Neural progenitor cell (in vitro differentiated cells): ENCODE results near the gene ANKRD12. TPM values are rescaled to one million over a fixed set of nuclear protein-coding genes. Genes with fewer than 3 reads are reported as not detected.

Experiments
- DNase-seq: peaks from one replicate; pipeline ENCODE4 v3.0.0-alpha.2; 2016; ENCODE audit warnings: low spot score
- H2AFZ ChIP-seq: fragments of 200-600 bp; sonication (generic); replicated peaks from 2 replicates; pipeline ENCODE4 v1.6.1; 2016; ENCODE audit warnings: antibody characterized with exemption
- H3F3A ChIP-seq: fragments of 200-600 bp; sonication (generic); 2 replicates; pipeline ENCODE4 v1.6.1; 2016; ENCODE audit warnings: antibody characterized with exemption, low read depth
- H3K27ac ChIP-seq: fragments of 200-600 bp; sonication (generic); 2 replicates; pipeline ENCODE4 v1.5.1; 2016; ENCODE audit warnings: mild to moderate bottlenecking
- H3K27me3 ChIP-seq: fragments of 200-600 bp; sonication (generic); 2 replicates; pipeline ENCODE4 v1.6.1; 2016; ENCODE audit warnings: mild to moderate bottlenecking, moderate library complexity
- H3K36me3 ChIP-seq: fragments of 200-600 bp; sonication (generic); 2 replicates; pipeline ENCODE4 v1.5.1; 2016
- H3K4me1 ChIP-seq: fragments of 200-600 bp; sonication (generic); 2 replicates; pipeline ENCODE4 v1.6.1; 2016; ENCODE audit warnings: mixed run types
- H3K4me2 ChIP-seq: fragments of 200-600 bp; sonication (generic); 2 replicates; pipeline ENCODE4 v1.6.1; 2016
- H3K4me3 ChIP-seq: fragments of 200-600 bp; sonication (generic); 2 replicates; pipeline ENCODE4 v1.5.1; 2016
- H3K79me2 ChIP-seq: fragments of 200-600 bp; sonication (generic); 2 replicates; pipeline ENCODE4 v1.6.1; 2016; ENCODE audit warnings: low read depth
- H3K9ac ChIP-seq: fragments of 200-600 bp; sonication (generic); 2 replicates; pipeline ENCODE4 v1.6.1; 2016
- H3K9me3 ChIP-seq: fragments of 200-600 bp; sonication (generic); 2 replicates; pipeline ENCODE4 v1.5.1; 2016; ENCODE audit warnings: low read depth
- H4K20me1 ChIP-seq: fragments of 200-600 bp; sonication (generic); 2 replicates; pipeline ENCODE4 v1.6.1; 2016; ENCODE audit warnings: low read depth
- H3K27ac Mint-ChIP-seq: 3 replicates; pipeline ENCODE4 v1.8.0; 2021; ENCODE audit warnings: mixed read lengths
- H3K27me3 Mint-ChIP-seq: 2 replicates; pipeline ENCODE4 v1.8.0; 2022; ENCODE audit warnings: low read depth, mild to moderate bottlenecking, inconsistent platforms, moderate library complexity, mixed read lengths; ENCODE audit not compliant: insufficient read depth
- H3K36me3 Mint-ChIP-seq: 3 replicates; pipeline ENCODE4 v1.8.0; 2021; ENCODE audit warnings: mixed read lengths
- H3K4me1 Mint-ChIP-seq: 3 replicates; pipeline ENCODE4 v1.8.0; 2021; ENCODE audit warnings: mixed read lengths
- H3K4me3 Mint-ChIP-seq: 3 replicates; pipeline ENCODE4 v1.8.0; 2021; ENCODE audit warnings: mild to moderate bottlenecking, moderate library complexity, mixed read lengths
- H3K9me3 Mint-ChIP-seq: 3 replicates; pipeline ENCODE4 v1.8.0; 2020; ENCODE audit warnings: mixed read lengths
- EZH2 ChIP-seq: fragments of 200-600 bp; sonication (generic); IDR thresholded peaks from 2 replicates; pipeline ENCODE4 v1.6.1; 2017; ENCODE audit warnings: antibody characterized with exemption, mild to moderate bottlenecking, moderate library complexity
- EZH2phosphoT487 ChIP-seq: fragments of 200-600 bp; sonication (generic); IDR thresholded peaks from 2 replicates; pipeline ENCODE4 v1.6.1; 2017; ENCODE audit warnings: antibody characterized with exemption
- total RNA-seq: library from RNA; depleted of rRNA; stranded (reverse); fragments of >200 nt; gene quantifications from 2 replicates; pipeline ENCODE4 v1.2.3, GENCODE V29; 2015; ENCODE audit warnings: low replicate concordance
- TF ChIP-seq, protein P1 (sequence below): fragments of 200-600 bp; sonication (generic); IDR thresholded peaks from 2 replicates; pipeline ENCODE4 v1.5.1; 2017; ENCODE audit warnings: antibody characterized with exemption, mild to moderate bottlenecking

Gene ANKRD12
- total RNA-seq, 1 donor from 2014 or later = 38.2 TPM

DNA sequence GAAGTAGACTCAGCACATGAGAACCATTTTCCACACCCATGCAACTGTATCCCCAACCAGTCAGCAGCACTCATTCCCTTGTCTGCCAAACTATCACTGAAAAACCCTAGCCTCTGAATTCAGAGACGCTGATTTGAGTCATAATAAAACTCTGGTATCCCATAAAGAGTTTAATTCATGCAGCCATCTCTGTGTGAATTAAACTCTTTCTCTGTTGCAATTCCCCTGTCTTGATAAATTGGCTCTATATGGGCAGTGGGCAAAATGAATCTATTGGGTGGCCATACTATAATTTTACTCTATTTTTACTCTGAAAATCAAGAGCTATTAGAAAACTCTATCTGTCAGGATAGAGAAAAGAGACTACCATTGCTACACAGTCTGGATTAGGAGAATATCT is 157.4 kb downstream of the ANKRD12 start:
- no peak overlapping the region for H3K4me3 Mint-ChIP-seq
- Histone ChIP-seq H3K4me3 (no peak overlapping the region), H3K79me2 (no peaks in the 10 kb centered on the region), H2AFZ (no peak overlapping the region), H3K36me3 (peaks cover 4% of the 10 kb centered on the region), H3K9me3 (peaks cover 4% of the 10 kb centered on the region), H3F3A (no peaks in the 10 kb centered on the region), H3K9ac (no peak overlapping the region), H4K20me1 (no peaks in the 10 kb centered on the region), H3K4me1 (no peaks in the 10 kb centered on the region), H3K27me3 (no peaks in the 10 kb centered on the region), H3K27ac (no peak overlapping the region), H3K4me2 (no peak overlapping the region)
- H3K36me3 Mint-ChIP-seq = peaks cover 2% of the 10 kb centered on the region
- TF ChIP-seq EZH2phosphoT487 (no peak), EZH2 (no peak)
- TF ChIP-seq, protein P1, sequence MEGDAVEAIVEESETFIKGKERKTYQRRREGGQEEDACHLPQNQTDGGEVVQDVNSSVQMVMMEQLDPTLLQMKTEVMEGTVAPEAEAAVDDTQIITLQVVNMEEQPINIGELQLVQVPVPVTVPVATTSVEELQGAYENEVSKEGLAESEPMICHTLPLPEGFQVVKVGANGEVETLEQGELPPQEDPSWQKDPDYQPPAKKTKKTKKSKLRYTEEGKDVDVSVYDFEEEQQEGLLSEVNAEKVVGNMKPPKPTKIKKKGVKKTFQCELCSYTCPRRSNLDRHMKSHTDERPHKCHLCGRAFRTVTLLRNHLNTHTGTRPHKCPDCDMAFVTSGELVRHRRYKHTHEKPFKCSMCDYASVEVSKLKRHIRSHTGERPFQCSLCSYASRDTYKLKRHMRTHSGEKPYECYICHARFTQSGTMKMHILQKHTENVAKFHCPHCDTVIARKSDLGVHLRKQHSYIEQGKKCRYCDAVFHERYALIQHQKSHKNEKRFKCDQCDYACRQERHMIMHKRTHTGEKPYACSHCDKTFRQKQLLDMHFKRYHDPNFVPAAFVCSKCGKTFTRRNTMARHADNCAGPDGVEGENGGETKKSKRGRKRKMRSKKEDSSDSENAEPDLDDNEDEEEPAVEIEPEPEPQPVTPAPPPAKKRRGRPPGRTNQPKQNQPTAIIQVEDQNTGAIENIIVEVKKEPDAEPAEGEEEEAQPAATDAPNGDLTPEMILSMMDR = no peak
- no peak overlapping the region for H3K27ac Mint-ChIP-seq
- peaks cover 18% of the 10 kb centered on the region for H3K9me3 Mint-ChIP-seq
- no peak for DNase-seq
- peaks cover 2% of the 10 kb centered on the region for H3K27me3 Mint-ChIP-seq
- H3K4me1 Mint-ChIP-seq = no peaks in the 10 kb centered on the region

DNA sequence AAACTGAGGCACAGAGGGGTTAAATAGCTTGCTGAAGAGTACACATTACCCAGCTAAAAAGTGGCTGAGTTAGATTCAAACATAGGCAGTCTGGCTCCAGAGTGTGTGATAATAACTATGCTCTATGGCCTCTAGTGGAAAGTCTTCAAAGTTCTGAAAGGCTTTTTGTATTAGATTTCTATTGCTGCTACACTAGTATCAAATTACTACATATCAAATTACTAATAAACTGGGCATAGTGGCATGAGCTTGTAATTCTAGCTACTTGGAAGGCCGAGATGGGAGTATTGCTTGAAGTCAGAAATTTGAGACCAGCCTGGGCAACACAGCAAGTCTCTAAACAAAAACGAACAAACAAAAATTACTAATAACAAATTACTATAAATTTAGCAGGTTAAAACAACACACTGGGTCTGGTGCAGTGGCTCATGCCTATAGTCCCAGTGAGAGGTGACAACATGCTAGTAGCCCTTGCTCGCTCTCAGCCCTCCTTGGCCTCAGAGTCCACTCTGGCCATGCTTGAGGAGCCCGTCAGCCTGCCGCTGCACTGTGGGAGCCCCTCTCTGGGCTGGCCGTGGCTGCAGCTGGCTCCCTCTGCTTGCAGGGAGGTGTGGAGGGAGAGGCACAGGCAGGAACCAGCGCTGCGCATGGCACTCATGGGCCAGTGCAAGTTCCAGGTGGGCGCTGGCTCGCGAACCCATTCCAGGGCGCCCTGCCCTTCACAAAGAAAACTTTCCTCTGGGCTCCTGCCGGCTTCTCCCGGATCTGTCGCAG is 159.8 kb downstream of the ANKRD12 start:
- Histone ChIP-seq H3K4me2 (no peak overlapping the region), H4K20me1 (no peaks in the 10 kb centered on the region), H3K9ac (no peak overlapping the region), H3K27me3 (no peaks in the 10 kb centered on the region), H3F3A (no peaks in the 10 kb centered on the region), H3K4me3 (no peak overlapping the region), H3K4me1 (no peaks in the 10 kb centered on the region), H3K27ac (no peak overlapping the region), H3K9me3 (peaks cover 4% of the 10 kb centered on the region), H3K36me3 (peaks cover 4% of the 10 kb centered on the region), H3K79me2 (no peaks in the 10 kb centered on the region), H2AFZ (no peak overlapping the region)
- TF ChIP-seq, protein P1 = no peak
- TF ChIP-seq EZH2 = no peak
- no peak for TF ChIP-seq EZH2phosphoT487
- Mint-ChIP-seq H3K27ac (no peak overlapping the region), H3K4me1 (no peaks in the 10 kb centered on the region), H3K27me3 (peaks cover 2% of the 10 kb centered on the region), H3K9me3 (peaks cover 18% of the 10 kb centered on the region), H3K36me3 (peaks cover 2% of the 10 kb centered on the region), H3K4me3 (no peak overlapping the region)
- no peak for DNase-seq

DNA sequence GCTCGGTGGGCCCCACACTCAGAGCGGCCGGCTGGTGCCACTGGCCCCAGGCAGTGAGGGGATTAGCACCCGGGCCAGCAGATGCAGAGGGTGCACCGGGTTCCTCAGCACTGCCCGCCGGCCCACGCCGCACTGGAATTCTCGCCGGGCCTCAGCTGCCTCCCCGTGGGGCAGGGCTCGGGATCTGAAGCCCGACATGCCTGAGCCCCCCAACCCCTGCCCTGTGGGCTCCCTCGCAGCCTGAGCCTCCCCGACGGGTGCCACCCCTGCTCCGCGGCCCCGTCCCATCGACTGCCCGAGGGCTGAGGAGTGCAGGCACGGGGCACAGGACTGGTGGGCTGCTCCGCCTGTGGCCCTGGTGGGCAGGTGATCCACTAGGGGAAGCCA is 160.4 kb downstream of the ANKRD12 start:
- Histone ChIP-seq H3K27ac (no peak overlapping the region), H3K4me3 (no peak overlapping the region), H3K4me2 (no peak overlapping the region), H3K36me3 (peaks cover 4% of the 10 kb centered on the region), H4K20me1 (no peaks in the 10 kb centered on the region), H3K9ac (no peak overlapping the region), H3K27me3 (no peaks in the 10 kb centered on the region), H3K4me1 (no peaks in the 10 kb centered on the region), H3K9me3 (peaks cover 4% of the 10 kb centered on the region), H2AFZ (no peak overlapping the region), H3F3A (no peaks in the 10 kb centered on the region), H3K79me2 (no peaks in the 10 kb centered on the region)
- H3K9me3 Mint-ChIP-seq = peaks cover 15% of the 10 kb centered on the region
- H3K36me3 Mint-ChIP-seq = peaks cover 2% of the 10 kb centered on the region
- no peak overlapping the region for H3K27ac Mint-ChIP-seq
- H3K4me3 Mint-ChIP-seq = no peak overlapping the region
- TF ChIP-seq EZH2phosphoT487 (no peak), EZH2 (no peak)
- TF ChIP-seq, protein P1 = no peak
- no peaks in the 10 kb centered on the region for H3K4me1 Mint-ChIP-seq
- DNase-seq = no peak
- H3K27me3 Mint-ChIP-seq = peaks cover 2% of the 10 kb centered on the region
